NT2/D1 (cell line): ENCODE measurements around the gene FAM20C.
A peak's percentile ranks its signal among the peaks of the same experiment; 100 is the strongest.

Experiments used
- DNase-seq: peaks from one replicate; pipeline ENCODE4 v3.0.0-alpha.2; 2011; ENCODE audit warnings: low read depth, low spot score
- H3K27me3 ChIP-seq: 2 replicates; pipeline ENCODE4 v1.6.0; 2011; ENCODE audit warnings: mild to moderate bottlenecking; ENCODE audit not compliant: insufficient read length, insufficient read depth
- H3K36me3 ChIP-seq: 2 replicates; pipeline ENCODE4 v1.6.1; 2011; ENCODE audit warnings: mild to moderate bottlenecking, low read length, mixed read lengths; ENCODE audit not compliant: insufficient read depth, insufficient read length
- H3K4me1 ChIP-seq: 2 replicates; pipeline ENCODE4 v1.5.1; 2011; ENCODE audit not compliant: insufficient read depth, insufficient read length
- H3K4me3 ChIP-seq: 2 replicates; pipeline ENCODE4 v1.5.1; 2011; ENCODE audit warnings: low read depth; ENCODE audit not compliant: insufficient read length
- H3K9ac ChIP-seq: 2 replicates; pipeline ENCODE4 v1.6.0; 2011; ENCODE audit warnings: low read depth; ENCODE audit not compliant: insufficient read length
- H3K9me3 ChIP-seq: 2 replicates; pipeline ENCODE4 v1.5.1; 2011; ENCODE audit warnings: mild to moderate bottlenecking, low read length; ENCODE audit not compliant: insufficient read depth
- SUZ12 ChIP-seq: IDR thresholded peaks from 2 replicates; pipeline ENCODE4 v1.6.1; 2011; ENCODE audit not compliant: insufficient read length, insufficient read depth; ENCODE audit errors: extremely low read depth
- YY1 ChIP-seq: IDR thresholded peaks from 2 replicates; pipeline ENCODE4 v1.6.1; 2011; ENCODE audit not compliant: insufficient read length, insufficient read depth
- ZNF274 ChIP-seq: IDR thresholded peaks from 2 replicates; pipeline ENCODE4 v1.6.1; 2011; ENCODE audit warnings: mild to moderate bottlenecking, low read depth, low read length

Gene FAM20C

GRCh38 chr7:186516-187113 lies 5.8 kb upstream of the FAM20C start:
- TF ChIP-seq SUZ12 = no peak
- TF ChIP-seq ZNF274 = no peak
- TF ChIP-seq YY1 = no peak
- Histone ChIP-seq H3K36me3 (no peaks in the 10 kb centered on the region), H3K9me3 (no peaks in the 10 kb centered on the region), H3K4me1 (peaks cover 46% of the 10 kb centered on the region), H3K27me3 (peaks cover 7% of the 10 kb centered on the region), H3K4me3 (no peak overlapping the region), H3K9ac (peak overlapping the region; percentile 26)
- DNase-seq = no peak

- TF ChIP-seq ZNF274 (no peak), YY1 (no peak)
- DNase-seq = no peak
- Histone ChIP-seq H3K9ac (peak overlapping the region; percentile 23), H3K36me3 (no peaks in the 10 kb centered on the region), H3K4me1 (peaks cover 46% of the 10 kb centered on the region), H3K9me3 (no peaks in the 10 kb centered on the region), H3K4me3 (no peak overlapping the region), H3K27me3 (peaks cover 7% of the 10 kb centered on the region)
Observed at GRCh38 chr7:187227-187927, 5.0 kb upstream of the FAM20C start.

GRCh38 chr7:188174-188573 lies 4.2 kb upstream of the FAM20C start:
- Histone ChIP-seq H3K9ac (peak overlapping the region; percentile 24), H3K9me3 (no peaks in the 10 kb centered on the region), H3K4me1 (peaks cover 43% of the 10 kb centered on the region), H3K4me3 (no peak overlapping the region), H3K27me3 (peaks cover 7% of the 10 kb centered on the region), H3K36me3 (no peaks in the 10 kb centered on the region)
- no peak for DNase-seq
- no peak for TF ChIP-seq SUZ12
- no peak for TF ChIP-seq ZNF274
- no peak for TF ChIP-seq YY1

GRCh38 chr7:188727-189500 lies 3.5 kb upstream of the FAM20C start:
- H3K9ac ChIP-seq = peak overlapping the region; percentile 65
- no peak overlapping the region for H3K4me3 ChIP-seq
- no peak for TF ChIP-seq SUZ12
- TF ChIP-seq YY1 = no peak
- TF ChIP-seq ZNF274 = no peak
- peak; percentile 51 for DNase-seq
- peaks cover 40% of the 10 kb centered on the region for H3K4me1 ChIP-seq
- H3K27me3 ChIP-seq = peaks cover 7% of the 10 kb centered on the region
- H3K36me3 ChIP-seq = no peaks in the 10 kb centered on the region
- no peaks in the 10 kb centered on the region for H3K9me3 ChIP-seq

GRCh38 chr7:189719-190118 lies 2.7 kb upstream of the FAM20C start:
- Histone ChIP-seq H3K36me3 (no peaks in the 10 kb centered on the region), H3K4me1 (peaks cover 35% of the 10 kb centered on the region), H3K27me3 (peaks cover 7% of the 10 kb centered on the region), H3K9ac (peak overlapping the region; percentile 26), H3K9me3 (no peaks in the 10 kb centered on the region), H3K4me3 (no peak overlapping the region)
- TF ChIP-seq YY1 (no peak), ZNF274 (no peak), SUZ12 (no peak)
- no peak for DNase-seq

- no peaks in the 10 kb centered on the region for H3K9me3 ChIP-seq
- H3K27me3 ChIP-seq = peaks cover 7% of the 10 kb centered on the region
- peaks cover 3% of the 10 kb centered on the region for H3K36me3 ChIP-seq
- H3K4me3 ChIP-seq = no peak overlapping the region
- H3K9ac ChIP-seq = peak overlapping the region; percentile 0
- no peak for DNase-seq
- TF ChIP-seq YY1 = no peak
- no peak for TF ChIP-seq ZNF274
- TF ChIP-seq SUZ12 = no peak
- H3K4me1 ChIP-seq = peaks cover 38% of the 10 kb centered on the region
Observed at GRCh38 chr7:190196-190595, 2.2 kb upstream of the FAM20C start.
